ENCODE data around the gene DCDC2.
"Not testable (repeated sequence)": the region's sequence is repeated elsewhere in the genome, so short reads cannot be mapped to it uniquely, and the experiment has no call there.

DCDC2 gene

DNA sequence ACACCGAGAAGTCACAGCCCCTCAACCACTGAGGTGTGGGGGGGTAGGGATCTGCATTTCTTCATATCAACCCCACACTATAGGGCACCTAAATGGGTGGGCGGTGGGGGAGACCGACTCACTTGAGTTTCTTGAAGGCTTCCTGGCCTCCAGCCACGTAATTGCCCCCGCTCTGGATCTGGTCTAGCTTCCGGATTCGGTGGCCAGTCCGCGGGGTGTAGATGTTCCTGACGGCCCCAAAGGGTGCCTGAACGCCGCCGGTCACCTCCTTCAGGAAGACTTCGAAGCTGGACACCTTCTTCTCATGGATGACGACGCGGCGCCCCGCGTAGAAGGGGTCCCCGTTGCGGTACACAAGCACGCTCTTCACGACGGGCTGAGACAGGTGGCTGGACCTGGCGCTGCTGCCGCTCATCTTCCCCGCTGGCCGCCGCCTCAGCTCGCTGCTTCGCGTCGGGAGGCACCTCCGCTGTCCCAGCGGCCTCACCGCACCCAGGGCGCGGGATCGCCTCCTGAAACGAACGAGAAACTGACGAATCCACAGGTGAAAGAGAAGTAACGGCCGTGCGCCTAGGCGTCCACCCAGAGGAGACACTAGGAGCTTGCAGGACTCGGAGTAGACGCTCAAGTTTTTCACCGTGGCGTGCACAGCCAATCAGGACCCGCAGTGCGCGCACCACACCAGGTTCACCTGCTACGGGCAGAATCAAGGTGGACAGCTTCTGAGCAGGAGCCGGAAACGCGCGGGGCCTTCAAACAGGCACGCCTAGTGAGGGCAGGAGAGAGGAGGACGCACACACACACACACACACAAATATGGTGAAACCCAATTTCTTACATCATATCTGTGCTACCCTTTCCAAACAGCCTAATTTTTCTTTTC, at the start of gene DCDC2:
Gene DCDC2, minus strand, starts transcription at position 724 of the 883 bp plus-strand sequence. Its CDS starts 309 bp downstream, at position 415.
- DNase-seq (ENCODE audit: low read depth): no peak

DNA sequence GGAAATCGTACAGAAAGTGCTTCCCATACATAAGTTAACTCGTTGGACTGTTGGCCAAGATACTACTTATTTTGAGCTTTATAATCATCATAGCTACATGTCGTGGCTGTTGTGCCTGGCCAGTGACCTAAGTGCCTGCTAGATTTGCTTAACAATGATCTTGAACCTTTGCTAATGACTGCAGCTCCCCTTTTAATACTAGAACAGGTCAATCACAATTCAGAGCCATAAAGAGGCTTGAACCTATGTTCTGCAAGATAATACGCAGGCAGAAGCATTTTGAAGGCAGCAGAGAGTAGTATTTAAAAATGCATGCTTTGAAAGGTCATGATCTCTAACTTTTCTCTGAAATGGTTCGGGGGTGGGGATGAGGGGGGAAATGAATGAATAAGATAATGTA, 47.4 kb upstream of the DCDC2 start:
- no peak for DNase-seq (ENCODE audit: low read depth)

DNA sequence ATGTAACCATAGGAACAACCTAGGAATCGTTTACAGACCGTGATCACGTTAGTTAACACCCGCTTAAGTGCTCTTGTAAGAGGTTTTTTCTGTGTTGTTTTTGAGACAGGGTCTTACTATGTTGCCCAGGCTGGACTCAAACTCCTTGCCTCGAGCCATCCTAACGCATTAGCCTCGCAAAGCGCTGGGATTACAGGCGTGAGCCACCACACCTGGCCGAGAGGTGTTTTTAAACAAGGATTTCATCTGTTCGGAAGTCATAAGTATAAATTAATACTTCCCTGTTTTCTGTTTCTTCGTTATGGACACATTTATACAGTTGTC, 45.6 kb upstream of the DCDC2 start:
- no peak for DNase-seq (ENCODE audit: low read depth)

GRCh38 chr6:24402697-24403500, 45.0 kb upstream of the DCDC2 start, which contains the start of gene MRS2:
MRS2 (plus strand) TSS chr6:24402936; CDS start chr6:24403047, 111 bp downstream.
- peak; percentile 61 for DNase-seq (ENCODE audit: low read depth)

- DNase-seq (ENCODE audit: low read depth): no peak
Observed at GRCh38 chr6:24401458-24401857, 43.6 kb upstream of the DCDC2 start.

DNA sequence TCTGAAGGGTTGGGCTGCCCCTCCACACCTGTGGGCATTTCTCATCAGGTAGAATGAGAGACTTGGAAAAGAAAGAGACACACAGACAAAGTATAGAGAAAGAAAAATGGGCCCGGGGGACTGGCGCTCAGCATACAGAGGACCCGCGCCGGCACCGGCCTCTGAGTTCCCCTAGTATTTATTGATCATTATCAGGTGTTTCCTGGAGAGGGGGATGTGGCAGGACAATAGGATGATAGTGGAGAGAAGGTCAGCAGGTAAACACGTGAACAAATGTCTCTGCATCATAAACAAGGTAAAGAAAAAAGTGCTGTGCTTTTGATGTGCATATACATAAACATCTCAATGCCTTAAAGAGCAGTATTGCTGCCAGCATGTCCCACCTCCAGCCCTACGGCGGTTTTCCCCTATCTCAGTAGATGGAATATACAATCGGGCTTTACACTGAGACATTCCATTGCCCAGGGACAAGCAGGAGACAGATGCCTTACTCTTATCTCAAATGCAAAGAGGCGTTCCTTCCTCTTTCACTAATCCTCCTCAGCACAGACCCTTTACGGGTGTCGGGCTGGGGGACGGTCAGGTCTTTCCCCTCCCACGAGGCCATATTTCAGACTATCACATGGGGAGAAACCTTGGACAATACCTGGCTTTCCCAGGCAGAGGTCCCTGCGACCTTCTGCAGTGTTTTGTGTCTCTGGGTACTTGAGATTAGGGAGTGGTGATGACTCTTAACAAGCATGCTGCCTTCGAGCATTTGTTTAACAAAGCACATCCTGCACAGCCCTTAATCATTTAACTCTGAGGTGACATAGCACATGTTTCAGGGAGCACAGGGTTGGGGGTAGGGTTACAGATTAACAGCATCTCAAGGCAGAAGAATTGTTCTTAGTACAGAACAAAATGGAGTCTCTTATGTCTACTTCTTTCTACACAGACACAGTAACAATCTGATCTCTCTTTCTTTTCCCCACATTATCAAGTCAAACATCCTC, 42.5 kb upstream of the DCDC2 start:
- not testable (repeated sequence) for DNase-seq (ENCODE audit: low read depth)

- no peak for DNase-seq (ENCODE audit: low read depth)
Observed at GRCh38 chr6:24397631-24398030, 39.8 kb upstream of the DCDC2 start.

DNA sequence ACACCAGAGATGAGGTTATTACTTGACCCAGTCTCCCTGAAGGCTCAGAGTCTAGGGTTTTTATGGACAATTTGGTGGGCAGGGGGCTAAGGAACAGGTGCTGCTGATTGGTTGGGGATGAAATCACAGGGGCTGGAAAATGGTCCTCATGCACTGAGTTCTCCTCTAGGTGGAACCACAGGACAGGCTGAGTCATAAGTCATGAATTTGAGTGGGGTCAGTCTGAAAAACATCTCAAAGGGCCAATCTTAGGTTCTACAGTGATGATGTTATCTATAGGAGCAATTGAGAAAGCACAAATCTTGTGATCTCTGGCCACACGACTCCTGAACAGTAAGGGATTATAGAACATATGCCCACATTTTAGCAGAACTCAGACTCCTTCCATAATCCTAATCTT, 39.0 kb upstream of the DCDC2 start:
- no peak for DNase-seq (ENCODE audit: low read depth)

DNA sequence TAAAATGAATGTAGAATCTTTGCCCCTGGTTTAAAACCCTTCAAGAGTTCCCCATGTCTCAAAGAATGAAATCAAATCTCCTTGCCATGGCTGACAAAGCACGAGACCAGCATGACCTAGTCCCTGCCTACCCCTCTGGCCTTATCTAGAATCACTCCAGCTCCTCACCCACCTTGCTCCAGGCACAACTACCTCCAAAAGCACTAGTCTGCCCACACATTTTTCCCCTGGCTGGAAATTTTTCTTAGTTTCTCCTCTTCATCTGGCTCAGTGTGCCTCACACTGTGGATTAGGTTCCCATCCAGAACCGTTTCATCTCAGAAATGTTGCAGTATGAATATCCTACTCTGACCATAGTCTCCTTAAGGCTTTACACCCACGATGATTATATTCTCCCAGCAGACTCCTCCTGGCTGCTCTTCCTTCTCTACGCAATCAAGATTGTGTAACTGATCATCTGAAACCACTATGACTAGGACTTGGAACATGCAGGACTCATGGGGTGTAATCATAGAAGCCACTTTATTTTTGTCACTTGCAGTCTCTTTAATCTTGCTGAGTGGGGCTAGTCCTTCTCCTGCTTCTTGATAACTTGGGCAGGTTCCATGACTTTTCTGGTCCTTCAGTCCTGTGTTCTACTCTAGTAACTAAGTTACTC, 37.0 kb upstream of the DCDC2 start:
- no peak for DNase-seq (ENCODE audit: low read depth)

GRCh38 chr6:24394061-24394779, 36.4 kb upstream of the DCDC2 start:
- DNase-seq (ENCODE audit: low read depth): no peak

GRCh38 chr6:24391756-24392405, 34.0 kb upstream of the DCDC2 start:
- DNase-seq (ENCODE audit: low read depth): no peak

DNA sequence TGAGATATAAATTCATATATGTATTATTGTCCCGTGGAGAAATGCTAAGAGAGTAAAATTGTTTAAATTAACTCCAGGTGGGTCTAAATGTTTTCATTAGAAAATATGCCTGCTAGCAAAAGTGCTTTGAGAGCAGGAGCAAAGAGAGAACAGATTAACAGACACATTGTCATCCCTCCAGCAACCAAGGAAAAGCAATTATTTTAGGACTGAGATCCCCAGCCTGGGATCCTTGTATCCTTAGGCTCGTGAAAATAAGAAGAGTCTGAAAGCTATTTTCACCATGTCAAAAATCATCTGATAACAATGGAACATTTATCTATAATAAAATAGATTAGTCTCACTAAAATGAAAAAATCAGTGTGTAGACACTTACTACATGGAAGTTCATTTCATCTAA, 33.3 kb upstream of the DCDC2 start:
- DNase-seq (ENCODE audit: low read depth): no peak

DNA sequence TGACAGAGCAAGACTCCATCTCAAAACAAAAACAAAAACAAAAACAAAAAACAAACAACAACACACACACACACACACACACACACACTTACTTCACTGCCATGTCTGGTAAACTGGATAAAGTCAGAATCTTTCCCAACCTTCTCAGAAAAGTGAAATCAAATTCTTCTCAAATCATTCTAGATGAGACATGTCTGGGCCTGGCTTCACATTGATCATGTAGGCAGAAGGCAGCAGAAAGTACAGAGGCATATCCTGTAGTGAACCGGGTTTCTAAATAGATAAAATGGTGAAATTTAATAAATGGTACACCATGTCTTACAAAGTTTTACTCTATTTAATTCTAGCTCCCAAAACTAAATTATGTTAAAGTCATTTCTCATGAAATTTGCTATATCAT, 30.0 kb upstream of the DCDC2 start:
- DNase-seq (ENCODE audit: low read depth): no peak

DNA sequence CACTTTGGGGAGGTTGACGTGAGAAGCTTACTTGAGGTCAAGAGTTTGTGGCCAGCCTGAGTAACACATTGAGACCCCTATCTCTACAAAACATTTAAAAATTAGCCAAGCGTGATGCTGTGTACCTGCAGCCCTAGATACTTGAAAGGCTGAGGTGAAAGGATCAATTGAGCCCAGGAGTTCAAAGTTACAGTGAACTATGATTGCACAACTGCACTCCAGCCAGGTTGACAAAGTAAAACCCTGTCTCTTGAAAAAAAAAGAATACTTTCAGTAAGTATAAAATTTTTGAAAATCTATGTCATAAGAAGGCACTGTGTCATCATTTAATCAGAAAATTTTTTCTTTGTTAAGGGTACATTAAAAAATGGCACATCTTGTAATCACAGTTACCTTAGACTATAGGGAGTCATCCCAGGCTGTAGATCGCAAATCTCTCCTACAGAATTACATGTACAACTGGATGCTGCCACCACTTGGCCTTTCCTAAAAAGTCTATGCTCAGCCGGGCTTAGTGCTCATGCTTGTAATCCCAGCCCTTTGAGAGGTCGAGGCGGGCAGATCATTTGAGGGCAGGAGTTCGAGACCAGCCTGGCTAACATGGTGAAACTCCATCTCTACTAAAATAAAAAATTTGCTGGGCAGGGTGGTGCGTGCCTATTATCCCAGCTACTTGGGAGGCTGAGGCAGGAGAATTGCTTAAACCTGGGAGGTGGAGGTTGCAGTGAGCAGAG, 27.8 kb upstream of the DCDC2 start:
- no peak for DNase-seq (ENCODE audit: low read depth)

GRCh38 chr6:24384369-24385130, 26.7 kb upstream of the DCDC2 start:
- DNase-seq (ENCODE audit: low read depth): not testable (repeated sequence)

GRCh38 chr6:24382891-24383494, 25.1 kb upstream of the DCDC2 start:
- DNase-seq (ENCODE audit: low read depth): not testable (repeated sequence)

GRCh38 chr6:24382220-24382540, 24.3 kb upstream of the DCDC2 start:
- DNase-seq (ENCODE audit: low read depth): no peak

DNA sequence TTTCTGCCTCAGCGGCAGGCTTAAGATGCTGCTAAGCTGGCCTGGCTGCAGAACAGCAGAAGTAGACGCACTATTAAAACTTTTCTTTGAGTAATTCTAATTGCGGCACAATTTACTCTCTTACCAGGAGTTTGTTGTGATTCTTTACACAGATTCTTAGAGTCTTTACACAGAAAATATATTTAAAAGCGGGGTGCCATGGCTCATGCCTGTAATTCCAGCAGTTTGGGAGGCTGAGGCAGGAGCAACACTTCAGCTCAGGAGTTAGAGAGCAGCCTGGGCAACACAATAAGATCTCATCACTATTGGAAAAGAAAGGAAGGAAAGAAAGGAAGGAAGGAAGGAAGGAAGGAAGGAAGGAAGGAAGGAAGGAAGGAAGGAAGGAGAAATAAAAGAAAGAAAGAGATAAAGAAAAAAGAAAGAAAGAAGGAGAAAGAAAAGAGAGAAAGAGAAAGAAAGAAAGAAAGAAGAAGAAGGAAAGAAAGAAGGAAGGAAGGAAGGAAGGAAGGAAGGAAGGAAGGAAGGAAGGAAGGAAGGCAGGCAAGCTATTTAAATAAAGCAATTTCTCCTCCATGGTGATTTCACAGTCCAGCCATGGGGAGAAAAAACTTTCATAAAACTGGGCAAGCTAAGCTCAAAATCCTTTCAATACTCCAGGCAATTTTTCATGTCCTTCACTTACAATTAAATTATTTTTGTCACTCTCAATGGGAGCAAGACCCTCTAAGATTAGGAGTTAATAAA, 23.8 kb upstream of the DCDC2 start:
- no peak for DNase-seq (ENCODE audit: low read depth)

Measured in activated gamma-delta T cell treated with anti-CD3 and anti-CD28 coated beads, Interleukin-2, amount 50 U/mL, for 16 hours (primary cell).